ENCODE measurements around the gene ARL4A. TPM values are rescaled to one million over a fixed set of nuclear protein-coding genes. Genes with fewer than 3 reads are reported as not detected.

The ARL4A gene
- polyA plus RNA-seq, 1 donor = 18.4 TPM

GRCh38 chr7:12703881-12704280, 16.4 kb downstream of the ARL4A start:
- DNase-seq = no peak

GRCh38 chr7:12705878-12706277, 18.4 kb downstream of the ARL4A start:
- no peak for DNase-seq

- no peak for DNase-seq
Observed at GRCh38 chr7:12706900-12707536, 19.6 kb downstream of the ARL4A start.

GRCh38 chr7:12708314-12708713, 20.9 kb downstream of the ARL4A start:
- no peak for DNase-seq

- DNase-seq = no peak
Observed at GRCh38 chr7:12709726-12710502, 22.5 kb downstream of the ARL4A start.

- no peak for DNase-seq
Observed at GRCh38 chr7:12711124-12711523, 23.7 kb downstream of the ARL4A start.

GRCh38 chr7:12712236-12712635, 24.8 kb downstream of the ARL4A start:
- DNase-seq = no peak

- DNase-seq = no peak
Observed at GRCh38 chr7:12713625-12714378, 26.4 kb downstream of the ARL4A start.

GRCh38 chr7:12714379-12714737, 26.9 kb downstream of the ARL4A start:
- DNase-seq = no peak

- DNase-seq = peak; percentile 67
Observed at GRCh38 chr7:12715372-12716133, 28.1 kb downstream of the ARL4A start.

- DNase-seq = peak; percentile 19
Observed at GRCh38 chr7:12716134-12716681, 28.8 kb downstream of the ARL4A start.

GRCh38 chr7:12716722-12717121, 29.3 kb downstream of the ARL4A start:
- DNase-seq = no peak

- no peak for DNase-seq
Observed at GRCh38 chr7:12719141-12719919, 31.9 kb downstream of the ARL4A start.

- DNase-seq = no peak
Observed at GRCh38 chr7:12719981-12720865, 32.8 kb downstream of the ARL4A start.

- DNase-seq = no peak
Observed at GRCh38 chr7:12721286-12721830, 33.9 kb downstream of the ARL4A start.

- no peak for DNase-seq
Observed at GRCh38 chr7:12722136-12722535, 34.7 kb downstream of the ARL4A start.

GRCh38 chr7:12722636-12723605, 35.5 kb downstream of the ARL4A start:
- DNase-seq = no peak

- no peak for DNase-seq
Observed at GRCh38 chr7:12725575-12726316, 38.3 kb downstream of the ARL4A start.

Data from hindlimb muscle (tissue), 1 donor.